Choroid plexus epithelial cell (primary cell): Measurements from ENCODE around the gene ZNF669.
A peak's percentile ranks its signal among the peaks of the same experiment; 100 is the strongest.

Experiments
- DNase-seq: peaks from one replicate; pipeline ENCODE4 v3.0.0-alpha.2; 2010; ENCODE audit warnings: low read depth
- H3K4me3 ChIP-seq: 2 replicates; pipeline ENCODE4 v1.5.1; 2011; ENCODE audit warnings: low read depth, mild to moderate bottlenecking, control low read depth, low read length, moderate library complexity
- CTCF ChIP-seq: conservative IDR thresholded peaks from 2 replicates; pipeline ENCODE4 v1.5.1; 2011; ENCODE audit warnings: low read depth, mild to moderate bottlenecking, control low read depth, inconsistent platforms, low read length, moderate library complexity

The ZNF669 gene

GRCh38 chr1:247060771-247061170 is 43.4 kb downstream of the ZNF669 start:
- TF ChIP-seq CTCF: no peak
- DNase-seq: no peak
- no peak overlapping the region for H3K4me3 ChIP-seq

- peak; percentile 60 for DNase-seq
- no peak for TF ChIP-seq CTCF
Observed at GRCh38 chr1:247056071-247056470, 48.1 kb downstream of the ZNF669 start.

GRCh38 chr1:247054992-247055415 is 49.2 kb downstream of the ZNF669 start:
- DNase-seq: peak; percentile 85
- H3K4me3 ChIP-seq: no peak overlapping the region
- TF ChIP-seq CTCF: no peak

More at GRCh38 chr1:247056071-247056470, 48.1 kb downstream of the ZNF669 start:
- H3K4me3 ChIP-seq: no peak overlapping the region
